Liver (tissue), 3 donors: ENCODE results near the gene INPP5A.

Source experiments
- CTCF ChIP-seq: fragments of 150-350 bp; IDR thresholded peaks from 2 replicates; pipeline ENCODE4 v1.5.1; 2017; ENCODE audit warnings: improper control_type of control experiment, low read depth, low read length; ENCODE audit not compliant: missing input control
- EGR1 ChIP-seq, 2 donors: IDR thresholded peaks; 2 replicates each; pipeline ENCODE4 v1.6.1; 2016 to 2018; ENCODE audit warnings: antibody characterized with exemption in 2 of 2, low read depth in 2 of 2
- FOXA1 ChIP-seq: IDR thresholded peaks from 2 replicates; pipeline ENCODE4 v1.6.1; 2016; ENCODE audit warnings: antibody characterized with exemption
- GABPA ChIP-seq, 2 donors: IDR thresholded peaks in 1 of 2; conservative IDR thresholded peaks in 1 of 2; 2 replicates each; pipeline ENCODE4 v1.6.1; 2016; ENCODE audit warnings: antibody characterized with exemption in 2 of 2, mild to moderate bottlenecking in 1 of 2, moderate library complexity in 1 of 2
- JUND ChIP-seq, 2 donors: IDR thresholded peaks; 2 replicates each; pipeline ENCODE4 v1.6.1; 2016; ENCODE audit warnings: antibody characterized with exemption in 2 of 2
- MAX ChIP-seq: IDR thresholded peaks from 2 replicates; pipeline ENCODE4 v1.6.1; 2016; ENCODE audit warnings: antibody characterized with exemption
- RAD21 ChIP-seq, 2 donors: IDR thresholded peaks; 2 replicates each; pipeline ENCODE4 v1.6.1; 2016; ENCODE audit warnings: antibody characterized with exemption in 2 of 2, mild to moderate bottlenecking in 2 of 2
- SP1 ChIP-seq: IDR thresholded peaks from 2 replicates; pipeline ENCODE4 v1.6.1; 2018; ENCODE audit warnings: antibody characterized with exemption, mild to moderate bottlenecking
- donor health status: healthy.
- donor health status: healthy.

DNA sequence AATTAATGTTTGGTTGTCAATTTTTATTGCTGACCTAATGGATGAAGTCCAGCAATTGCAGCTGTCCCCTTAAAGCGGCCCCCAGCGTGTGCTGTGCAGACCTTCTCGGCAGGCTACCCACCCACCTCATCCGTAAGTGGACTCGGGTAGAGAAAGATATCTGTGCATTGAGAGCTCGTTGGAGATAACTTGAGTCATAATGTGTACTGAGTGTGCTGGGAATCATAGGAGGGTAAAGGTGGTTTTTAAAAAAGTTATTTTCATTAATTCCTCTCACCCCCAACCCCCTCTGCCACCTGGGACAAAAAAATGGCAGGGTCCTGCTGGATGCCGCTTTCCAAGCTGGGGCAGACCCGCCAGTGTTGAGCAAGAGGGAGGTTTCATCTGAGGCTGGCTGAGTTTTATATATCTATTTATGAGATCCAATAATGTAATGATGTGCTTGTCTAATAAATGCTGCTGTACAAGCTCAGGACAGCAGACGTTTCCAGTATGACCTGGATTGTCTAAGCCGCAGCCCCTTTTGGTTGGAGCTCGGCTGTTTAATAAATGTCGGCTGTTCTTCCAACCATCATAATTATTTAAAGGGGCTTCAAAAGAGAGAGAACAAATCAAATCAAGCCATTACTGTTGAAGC lies 129.2 kb downstream of the INPP5A start:
- no peak for TF ChIP-seq CTCF
- TF ChIP-seq SP1: no peak
- TF ChIP-seq GABPA (IDR thresholded peaks at IDR 0.05 in 1 of 2, conservative IDR thresholded peaks at IDR 0.05 in 1 of 2): no peak
- TF ChIP-seq JUND (IDR thresholded peaks at IDR 0.05): no peak
- no peak for TF ChIP-seq FOXA1
- TF ChIP-seq MAX: no peak
- no peak for TF ChIP-seq EGR1 (IDR thresholded peaks at IDR 0.05; ENCODE audit: low read depth in 2 of 2)
- no peak for TF ChIP-seq RAD21 (IDR thresholded peaks at IDR 0.05)
